Measurements from ENCODE around the gene XKRX. TPM values are rescaled to one million over a fixed set of nuclear protein-coding genes. Genes with fewer than 3 reads are reported as not detected.

Gene XKRX
- total and polyA plus RNA-seq, 2 experiments from 2014 or later, result 1.1 to 3.4 TPM

DNA sequence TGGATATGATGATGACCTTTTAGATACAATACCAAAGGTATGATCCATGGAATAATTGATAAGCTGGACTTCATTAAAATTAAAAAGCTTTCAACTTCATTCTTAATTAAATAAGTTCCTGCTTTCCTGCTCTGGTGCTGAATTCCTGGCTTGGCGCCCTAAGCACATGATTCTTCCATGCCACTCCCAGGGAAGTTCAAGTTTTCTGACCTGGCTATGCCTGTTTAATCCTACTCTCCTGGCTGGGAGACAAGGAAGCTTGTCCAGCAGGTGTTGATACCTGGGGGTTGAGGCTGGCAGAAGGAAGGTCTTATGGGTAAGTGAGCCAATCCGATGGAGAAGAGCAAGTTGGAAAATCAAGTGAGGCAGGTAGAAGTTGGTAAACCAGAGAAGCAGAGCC, 24.3 kb downstream of the XKRX start:
- no peaks in the 10 kb centered on the region for H3K4me1 ChIP-seq (ENCODE audit: low read depth)
- H3K36me3 ChIP-seq, result no peaks in the 10 kb centered on the region
- DNase-seq (ENCODE audit: low read depth in 1 of 2, low spot score in 1 of 2), result no peak
- no peak for TF ChIP-seq CTCF (IDR thresholded peaks at IDR 0.05; ENCODE audit: low read depth, low read length)
- H3K27me3 ChIP-seq, result no peaks in the 10 kb centered on the region
- H3K4me3 ChIP-seq, result no peak overlapping the region
- no peaks in the 10 kb centered on the region for H3K9me3 ChIP-seq (ENCODE audit: low read depth)
- H3K27ac ChIP-seq, result no peak overlapping the region

DNA sequence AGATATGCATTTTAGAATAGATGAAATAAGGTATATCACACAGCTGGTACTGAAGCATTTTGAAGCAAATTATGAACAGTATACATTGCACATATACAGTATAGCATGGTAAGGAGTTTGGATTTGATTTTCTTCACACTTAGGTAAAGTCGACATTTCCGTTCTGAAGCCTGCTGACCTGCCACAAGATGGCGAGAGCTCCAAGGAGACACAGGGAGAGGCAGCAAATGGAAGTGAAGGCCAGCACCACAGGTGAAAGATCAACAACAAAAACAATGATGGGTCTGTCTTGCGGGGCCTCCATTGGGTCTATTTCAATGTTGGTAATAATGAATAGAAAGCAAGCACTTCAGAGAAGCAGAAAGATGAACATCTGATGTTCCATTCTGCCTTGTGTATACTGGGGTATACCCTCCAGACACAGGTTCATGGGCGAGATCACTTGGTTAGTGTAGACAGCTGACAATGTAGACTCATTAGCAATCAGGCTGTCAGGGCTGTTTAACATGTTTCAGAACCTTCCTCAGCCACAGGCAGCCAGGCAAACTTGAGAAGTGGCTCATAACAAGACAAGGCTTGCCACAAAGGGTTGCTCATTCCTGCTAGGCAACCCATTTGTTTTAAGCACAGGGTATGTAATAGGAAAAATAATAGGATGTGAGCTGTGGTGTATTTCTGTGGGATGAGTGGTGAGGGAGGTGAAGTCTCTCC, 33.2 kb downstream of the XKRX start:
- Histone ChIP-seq H3K36me3 (no peaks in the 10 kb centered on the region), H3K9me3 (ENCODE audit: low read depth) (no peaks in the 10 kb centered on the region), H3K27ac (no peak overlapping the region), H3K4me1 (ENCODE audit: low read depth) (no peaks in the 10 kb centered on the region), H3K4me3 (no peak overlapping the region), H3K27me3 (no peaks in the 10 kb centered on the region)
- TF ChIP-seq CTCF (IDR thresholded peaks at IDR 0.05; ENCODE audit: low read depth, low read length), result peak; percentile 54
- peak; percentile 28 to 51 for DNase-seq (ENCODE audit: low read depth in 1 of 2, low spot score in 1 of 2)

- H3K9me3 ChIP-seq (ENCODE audit: low read depth), result no peaks in the 10 kb centered on the region
- no peak for DNase-seq (ENCODE audit: low read depth in 1 of 2, low spot score in 1 of 2)
- no peak overlapping the region for H3K27ac ChIP-seq
- no peak overlapping the region for H3K4me3 ChIP-seq
- no peaks in the 10 kb centered on the region for H3K4me1 ChIP-seq (ENCODE audit: low read depth)
- no peak for TF ChIP-seq CTCF (IDR thresholded peaks at IDR 0.05; ENCODE audit: low read depth, low read length)
- no peaks in the 10 kb centered on the region for H3K27me3 ChIP-seq
- no peaks in the 10 kb centered on the region for H3K36me3 ChIP-seq
Observed at GRCh38 chrX:100883654-100884053, 45.1 kb downstream of the XKRX start.

DNA sequence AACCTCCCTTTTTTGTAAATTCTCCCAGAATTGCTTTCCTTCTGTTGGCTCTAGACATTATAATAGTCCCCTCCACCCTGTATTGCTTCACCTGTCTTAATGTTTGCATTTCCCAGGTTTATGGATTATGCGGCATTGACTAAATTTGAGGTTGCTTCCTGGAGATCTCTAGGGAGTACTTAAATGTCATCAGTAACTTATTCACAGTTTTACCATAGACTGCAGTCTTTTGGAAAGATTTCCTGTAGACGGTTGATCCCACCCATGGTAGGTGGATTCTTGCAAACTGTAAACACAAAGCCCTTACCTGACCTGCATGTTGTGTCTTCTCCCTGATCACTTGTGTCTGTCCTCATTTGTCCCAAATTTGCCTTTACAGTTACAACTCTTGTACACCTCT, 48.3 kb downstream of the XKRX start:
- H3K4me1 ChIP-seq (ENCODE audit: low read depth), result no peaks in the 10 kb centered on the region
- TF ChIP-seq CTCF (IDR thresholded peaks at IDR 0.05; ENCODE audit: low read depth, low read length), result no peak
- H3K27me3 ChIP-seq, result no peaks in the 10 kb centered on the region
- H3K4me3 ChIP-seq, result no peak overlapping the region
- H3K36me3 ChIP-seq, result no peaks in the 10 kb centered on the region
- no peak for DNase-seq (ENCODE audit: low read depth in 1 of 2, low spot score in 1 of 2)
- no peak overlapping the region for H3K27ac ChIP-seq
- H3K9me3 ChIP-seq (ENCODE audit: low read depth), result no peaks in the 10 kb centered on the region

DNA sequence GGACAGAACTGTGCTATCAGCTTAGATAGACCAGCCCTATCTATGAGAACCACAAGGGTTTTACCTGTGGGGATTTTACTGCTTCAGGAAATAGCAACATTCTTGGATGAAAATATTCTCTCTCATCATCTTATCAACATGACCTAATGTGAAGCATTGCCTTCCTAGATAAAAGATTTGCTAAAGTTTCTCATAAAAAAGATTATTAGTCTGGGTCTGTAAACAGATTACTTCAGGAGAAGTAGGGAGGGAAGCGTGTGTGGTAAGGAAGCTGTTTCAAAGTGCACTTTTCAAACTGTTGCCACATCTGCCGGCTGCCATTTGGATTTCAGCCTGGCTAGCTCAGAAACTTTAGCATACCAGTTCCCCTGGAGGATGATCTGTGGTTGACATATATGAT, 54.4 kb downstream of the XKRX start, which contains the start of gene NOX1:
Gene NOX1, minus strand, starts transcription at position 35 of the 400 bp plus-strand sequence. CDS start 220 bp downstream, outside the sequence.
- Histone ChIP-seq H3K27ac (no peak within 1 kb of the TSS), H3K9me3 (ENCODE audit: low read depth) (no peaks in the 10 kb centered on the region), H3K4me3 (no peak within 1 kb of the TSS), H3K27me3 (no peaks in the 10 kb centered on the region), H3K36me3 (no peaks in the 10 kb centered on the region), H3K4me1 (ENCODE audit: low read depth) (no peaks in the 10 kb centered on the region)
- no peak for TF ChIP-seq CTCF (IDR thresholded peaks at IDR 0.05; ENCODE audit: low read depth, low read length)
- DNase-seq (ENCODE audit: low read depth in 1 of 2, low spot score in 1 of 2), result no peak

Measured in cardiac muscle cell (in vitro differentiated cells and primary cell).